Measurements from ENCODE around the gene GNAT1. TPM values are rescaled to one million over a fixed set of nuclear protein-coding genes. Genes with fewer than 3 reads are reported as not detected.

GNAT1 gene
- total and polyA plus RNA-seq, 2 of the 13 experiments (the other 11 are each of a cell fraction or from before 2014, with no cell fraction given) = 0.15 TPM; not detected in 1

DNA sequence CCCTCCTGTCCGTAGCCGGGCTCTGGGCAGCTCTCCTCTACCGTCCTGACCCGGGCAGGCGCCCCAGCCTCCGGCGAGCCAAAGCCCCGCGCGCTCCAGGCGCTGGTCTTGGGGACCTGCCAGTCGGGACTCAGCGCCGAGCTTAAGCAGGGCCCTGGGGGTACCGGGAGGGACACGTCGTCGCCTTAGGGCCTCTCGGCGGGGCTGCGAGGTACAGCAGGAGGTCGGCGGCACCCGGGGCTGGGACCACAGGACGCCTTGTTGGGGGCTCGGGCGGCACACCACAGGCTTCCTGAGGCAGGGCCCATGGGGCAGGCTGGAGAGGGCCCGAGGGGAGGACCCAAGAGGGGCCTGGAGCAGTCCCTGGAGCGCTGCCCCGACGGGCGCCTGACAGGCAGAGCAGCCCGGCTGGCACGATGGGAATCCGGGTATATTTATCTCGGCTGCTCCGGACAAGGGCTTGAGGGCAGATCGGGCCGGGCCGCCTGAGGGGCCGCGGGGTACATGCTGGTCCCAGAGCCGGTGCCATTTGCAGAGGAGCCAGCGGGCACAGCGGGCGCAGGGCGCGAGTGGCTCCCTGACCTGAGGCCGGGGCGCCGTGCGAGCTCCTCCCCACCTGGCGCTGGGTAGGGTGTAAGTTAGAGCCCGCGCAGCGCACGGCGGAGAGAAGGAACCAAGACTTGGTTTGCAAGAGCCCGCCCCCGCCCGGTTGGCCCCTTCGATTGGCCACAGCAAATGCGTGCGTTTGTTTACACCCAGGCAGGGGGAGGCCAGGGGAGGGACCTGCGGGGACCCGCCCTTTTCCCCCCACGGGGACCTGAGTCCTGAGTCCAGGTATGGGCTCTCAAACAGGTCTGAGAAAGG is 14.2 kb downstream of the GNAT1 start (continued):
- TF ChIP-seq, protein P1, sequence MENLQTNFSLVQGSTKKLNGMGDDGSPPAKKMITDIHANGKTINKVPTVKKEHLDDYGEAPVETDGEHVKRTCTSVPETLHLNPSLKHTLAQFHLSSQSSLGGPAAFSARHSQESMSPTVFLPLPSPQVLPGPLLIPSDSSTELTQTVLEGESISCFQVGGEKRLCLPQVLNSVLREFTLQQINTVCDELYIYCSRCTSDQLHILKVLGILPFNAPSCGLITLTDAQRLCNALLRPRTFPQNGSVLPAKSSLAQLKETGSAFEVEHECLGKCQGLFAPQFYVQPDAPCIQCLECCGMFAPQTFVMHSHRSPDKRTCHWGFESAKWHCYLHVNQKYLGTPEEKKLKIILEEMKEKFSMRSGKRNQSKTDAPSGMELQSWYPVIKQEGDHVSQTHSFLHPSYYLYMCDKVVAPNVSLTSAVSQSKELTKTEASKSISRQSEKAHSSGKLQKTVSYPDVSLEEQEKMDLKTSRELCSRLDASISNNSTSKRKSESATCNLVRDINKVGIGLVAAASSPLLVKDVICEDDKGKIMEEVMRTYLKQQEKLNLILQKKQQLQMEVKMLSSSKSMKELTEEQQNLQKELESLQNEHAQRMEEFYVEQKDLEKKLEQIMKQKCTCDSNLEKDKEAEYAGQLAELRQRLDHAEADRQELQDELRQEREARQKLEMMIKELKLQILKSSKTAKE (CRISPR knock-in tag; IDR thresholded peaks at IDR 0.05; ENCODE audit: borderline replicate concordance) = no peak
- TF ChIP-seq, protein P2, sequence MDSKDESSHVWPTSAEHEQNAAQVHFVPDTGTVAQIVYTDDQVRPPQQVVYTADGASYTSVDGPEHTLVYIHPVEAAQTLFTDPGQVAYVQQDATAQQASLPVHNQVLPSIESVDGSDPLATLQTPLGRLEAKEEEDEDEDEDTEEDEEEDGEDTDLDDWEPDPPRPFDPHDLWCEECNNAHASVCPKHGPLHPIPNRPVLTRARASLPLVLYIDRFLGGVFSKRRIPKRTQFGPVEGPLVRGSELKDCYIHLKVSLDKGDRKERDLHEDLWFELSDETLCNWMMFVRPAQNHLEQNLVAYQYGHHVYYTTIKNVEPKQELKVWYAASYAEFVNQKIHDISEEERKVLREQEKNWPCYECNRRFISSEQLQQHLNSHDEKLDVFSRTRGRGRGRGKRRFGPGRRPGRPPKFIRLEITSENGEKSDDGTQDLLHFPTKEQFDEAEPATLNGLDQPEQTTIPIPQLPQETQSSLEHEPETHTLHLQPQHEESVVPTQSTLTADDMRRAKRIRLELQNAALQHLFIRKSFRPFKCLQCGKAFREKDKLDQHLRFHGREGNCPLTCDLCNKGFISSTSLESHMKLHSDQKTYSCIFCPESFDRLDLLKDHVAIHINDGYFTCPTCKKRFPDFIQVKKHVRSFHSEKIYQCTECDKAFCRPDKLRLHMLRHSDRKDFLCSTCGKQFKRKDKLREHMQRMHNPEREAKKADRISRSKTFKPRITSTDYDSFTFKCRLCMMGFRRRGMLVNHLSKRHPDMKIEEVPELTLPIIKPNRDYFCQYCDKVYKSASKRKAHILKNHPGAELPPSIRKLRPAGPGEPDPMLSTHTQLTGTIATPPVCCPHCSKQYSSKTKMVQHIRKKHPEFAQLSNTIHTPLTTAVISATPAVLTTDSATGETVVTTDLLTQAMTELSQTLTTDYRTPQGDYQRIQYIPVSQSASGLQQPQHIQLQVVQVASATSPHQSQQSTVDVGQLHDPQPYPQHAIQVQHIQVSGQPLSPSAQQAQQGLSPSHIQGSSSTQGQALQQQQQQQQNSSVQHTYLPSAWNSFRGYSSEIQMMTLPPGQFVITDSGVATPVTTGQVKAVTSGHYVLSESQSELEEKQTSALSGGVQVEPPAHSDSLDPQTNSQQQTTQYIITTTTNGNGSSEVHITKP (CRISPR knock-in tag; IDR thresholded peaks at IDR 0.05; ENCODE audit: low read depth) = no peak
- TF ChIP-seq MAFF (IDR thresholded peaks at IDR 0.05; ENCODE audit: low read depth, low read length) (no peak), JUNB (CRISPR knock-in tag; IDR thresholded peaks at IDR 0.05; ENCODE audit: borderline replicate concordance) (no peak), HMG20B (CRISPR knock-in tag; conservative IDR thresholded peaks at IDR 0.05) (no peak), NFE2L1 (CRISPR knock-in tag; IDR thresholded peaks at IDR 0.05; ENCODE audit: borderline replicate concordance) (no peak; the same call in 1 of the 2 replicates), ASH2L (IDR thresholded peaks at IDR 0.05; ENCODE audit: insufficient read length, low read depth, low read length) (no peak), PLRG1 (conservative IDR thresholded peaks at IDR 0.05) (no peak), ZNF850 (CRISPR knock-in tag; conservative IDR thresholded peaks at IDR 0.05) (0 out of 2 replicates have a peak, but pooled peaks have one; percentile 86), ZNF451 (CRISPR knock-in tag; IDR thresholded peaks at IDR 0.05) (no peak)
- TF ChIP-seq, protein P3, sequence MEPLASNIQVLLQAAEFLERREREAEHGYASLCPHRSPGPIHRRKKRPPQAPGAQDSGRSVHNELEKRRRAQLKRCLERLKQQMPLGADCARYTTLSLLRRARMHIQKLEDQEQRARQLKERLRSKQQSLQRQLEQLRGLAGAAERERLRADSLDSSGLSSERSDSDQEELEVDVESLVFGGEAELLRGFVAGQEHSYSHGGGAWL (CRISPR knock-in tag; IDR thresholded peaks at IDR 0.05) = no peak
- TF ChIP-seq, protein P4, sequence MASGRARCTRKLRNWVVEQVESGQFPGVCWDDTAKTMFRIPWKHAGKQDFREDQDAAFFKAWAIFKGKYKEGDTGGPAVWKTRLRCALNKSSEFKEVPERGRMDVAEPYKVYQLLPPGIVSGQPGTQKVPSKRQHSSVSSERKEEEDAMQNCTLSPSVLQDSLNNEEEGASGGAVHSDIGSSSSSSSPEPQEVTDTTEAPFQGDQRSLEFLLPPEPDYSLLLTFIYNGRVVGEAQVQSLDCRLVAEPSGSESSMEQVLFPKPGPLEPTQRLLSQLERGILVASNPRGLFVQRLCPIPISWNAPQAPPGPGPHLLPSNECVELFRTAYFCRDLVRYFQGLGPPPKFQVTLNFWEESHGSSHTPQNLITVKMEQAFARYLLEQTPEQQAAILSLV (CRISPR knock-in tag; IDR thresholded peaks at IDR 0.05; ENCODE audit: borderline replicate concordance) = no peak
- TF ChIP-seq, protein P5, sequence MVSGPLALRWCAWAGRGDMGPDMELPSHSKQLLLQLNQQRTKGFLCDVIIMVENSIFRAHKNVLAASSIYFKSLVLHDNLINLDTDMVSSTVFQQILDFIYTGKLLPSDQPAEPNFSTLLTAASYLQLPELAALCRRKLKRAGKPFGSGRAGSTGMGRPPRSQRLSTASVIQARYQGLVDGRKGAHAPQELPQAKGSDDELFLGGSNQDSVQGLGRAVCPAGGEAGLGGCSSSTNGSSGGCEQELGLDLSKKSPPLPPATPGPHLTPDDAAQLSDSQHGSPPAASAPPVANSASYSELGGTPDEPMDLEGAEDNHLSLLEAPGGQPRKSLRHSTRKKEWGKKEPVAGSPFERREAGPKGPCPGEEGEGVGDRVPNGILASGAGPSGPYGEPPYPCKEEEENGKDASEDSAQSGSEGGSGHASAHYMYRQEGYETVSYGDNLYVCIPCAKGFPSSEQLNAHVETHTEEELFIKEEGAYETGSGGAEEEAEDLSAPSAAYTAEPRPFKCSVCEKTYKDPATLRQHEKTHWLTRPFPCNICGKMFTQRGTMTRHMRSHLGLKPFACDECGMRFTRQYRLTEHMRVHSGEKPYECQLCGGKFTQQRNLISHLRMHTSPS (CRISPR knock-in tag; IDR thresholded peaks at IDR 0.05; ENCODE audit: low read depth) = no peak
- TF ChIP-seq, protein P6, sequence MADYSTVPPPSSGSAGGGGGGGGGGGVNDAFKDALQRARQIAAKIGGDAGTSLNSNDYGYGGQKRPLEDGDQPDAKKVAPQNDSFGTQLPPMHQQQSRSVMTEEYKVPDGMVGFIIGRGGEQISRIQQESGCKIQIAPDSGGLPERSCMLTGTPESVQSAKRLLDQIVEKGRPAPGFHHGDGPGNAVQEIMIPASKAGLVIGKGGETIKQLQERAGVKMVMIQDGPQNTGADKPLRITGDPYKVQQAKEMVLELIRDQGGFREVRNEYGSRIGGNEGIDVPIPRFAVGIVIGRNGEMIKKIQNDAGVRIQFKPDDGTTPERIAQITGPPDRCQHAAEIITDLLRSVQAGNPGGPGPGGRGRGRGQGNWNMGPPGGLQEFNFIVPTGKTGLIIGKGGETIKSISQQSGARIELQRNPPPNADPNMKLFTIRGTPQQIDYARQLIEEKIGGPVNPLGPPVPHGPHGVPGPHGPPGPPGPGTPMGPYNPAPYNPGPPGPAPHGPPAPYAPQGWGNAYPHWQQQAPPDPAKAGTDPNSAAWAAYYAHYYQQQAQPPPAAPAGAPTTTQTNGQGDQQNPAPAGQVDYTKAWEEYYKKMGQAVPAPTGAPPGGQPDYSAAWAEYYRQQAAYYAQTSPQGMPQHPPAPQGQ (CRISPR knock-in tag; IDR thresholded peaks at IDR 0.05; ENCODE audit: borderline replicate concordance) = 0 out of 2 replicates have a peak, but pooled peaks have one; percentile 55
- TF ChIP-seq, protein P7, sequence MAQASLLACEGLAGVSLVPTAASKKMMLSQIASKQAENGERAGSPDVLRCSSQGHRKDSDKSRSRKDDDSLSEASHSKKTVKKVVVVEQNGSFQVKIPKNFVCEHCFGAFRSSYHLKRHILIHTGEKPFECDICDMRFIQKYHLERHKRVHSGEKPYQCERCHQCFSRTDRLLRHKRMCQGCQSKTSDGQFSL (CRISPR knock-in tag; IDR thresholded peaks at IDR 0.05) = peak; percentile 81

Measured in HepG2 (cell line).